ENCODE measurements around the gene UBE2D2. TPM values are rescaled to one million over a fixed set of nuclear protein-coding genes. Genes with fewer than 3 reads are reported as not detected.

The UBE2D2 gene
- total and polyA plus RNA-seq, 10 of the 15 experiments (the other 5 are each of a cell fraction or from before 2014, with no cell fraction given): 58.6 to 245 (median 128) TPM

GRCh38 chr5:139664086-139664693, 103.1 kb downstream of the UBE2D2 start (continued):
- no peak for TF ChIP-seq SRF (IDR thresholded peaks at IDR 0.05; ENCODE audit: low read depth in 2 of 2, low read length in 2 of 2)
- TF ChIP-seq ZBTB11 (CRISPR knock-in tag; IDR thresholded peaks at IDR 0.05): no peak
- no peak for TF ChIP-seq CREB1 (IDR thresholded peaks at IDR 0.05; ENCODE audit: low read depth)
- TF ChIP-seq NKRF (conservative IDR thresholded peaks at IDR 0.05): 0 out of 2 replicates have a peak, but pooled peaks have one; percentile 49
- TF ChIP-seq NRF1 (conservative IDR thresholded peaks at IDR 0.05; ENCODE audit: low read depth, low read length): no peak
- no peak for TF ChIP-seq E4F1 (IDR thresholded peaks at IDR 0.05; ENCODE audit: borderline replicate concordance, partially characterized antibody)
- peak in 1 of 2 experiments; percentile 66; a peak in 1 of 4 replicates for TF ChIP-seq EP300 (IDR thresholded peaks at IDR 0.05; ENCODE audit: borderline replicate concordance in 1 of 2, control insufficient read depth in 1 of 2, low read depth in 2 of 2, low read length in 2 of 2)
- no peak for TF ChIP-seq LARP7 (IDR thresholded peaks at IDR 0.05)
- no peak for TF ChIP-seq SREBF1 (IDR thresholded peaks at IDR 0.05; ENCODE audit: low read length)
- no peak for TF ChIP-seq SP1 (IDR thresholded peaks at IDR 0.05; ENCODE audit: low read depth, low read length)
- TF ChIP-seq RUNX3 (IDR thresholded peaks at IDR 0.05; ENCODE audit: low read length): no peak
- peak; percentile 94 for TF ChIP-seq SPI1 (IDR thresholded peaks at IDR 0.05; ENCODE audit: borderline replicate concordance, insufficient read depth, low read depth, low read length)
- TF ChIP-seq ELK1 (IDR thresholded peaks at IDR 0.05; ENCODE audit: low read depth, low read length): no peak
- no peak for TF ChIP-seq NR2C2 (IDR thresholded peaks at IDR 0.05; ENCODE audit: borderline replicate concordance, control insufficient read depth, insufficient read length, low read depth)
- no peak for TF ChIP-seq BRCA1 (IDR thresholded peaks at IDR 0.05; ENCODE audit: low read depth, low read length)
- TF ChIP-seq KAT2A (conservative IDR thresholded peaks at IDR 0.05; ENCODE audit: control insufficient read depth, low read depth, low read length): no peak
- TF ChIP-seq IRF4 (IDR thresholded peaks at IDR 0.05; ENCODE audit: low read depth, low read length): peak; percentile 67; the same call in 1 of the 2 replicates
- TF ChIP-seq BCL11A (IDR thresholded peaks at IDR 0.05; ENCODE audit: low read depth, low read length): peak; percentile 62; the same call in 1 of the 2 replicates
- TF ChIP-seq TCF7 (IDR thresholded peaks at IDR 0.05; ENCODE audit: borderline replicate concordance): no peak
- no peak for TF ChIP-seq CHD1 (IDR thresholded peaks at IDR 0.05; ENCODE audit: low read depth, low read length)
- no peak for TF ChIP-seq NFIC (IDR thresholded peaks at IDR 0.05; ENCODE audit: low read depth, low read length)
